HG03066 (cell line): ENCODE results near the gene EMP1.
"Not testable (repeated sequence)": the region's sequence is repeated elsewhere in the genome, so short reads cannot be mapped to it uniquely, and the experiment has no call there.

Experiments
- ATAC-seq: cut with Tn5 transposase; IDR thresholded peaks from one replicate; pipeline ENCODE4 v1.9.1; 2021; ENCODE audit warnings: low read depth; ENCODE audit not compliant: unreplicated experiment

Gene EMP1

GRCh38 chr12:13253966-13254760 is 57.6 kb downstream of the EMP1 start:
- ATAC-seq = no peak

GRCh38 chr12:13255792-13256691 is 59.5 kb downstream of the EMP1 start:
- peak; percentile 91 for ATAC-seq

GRCh38 chr12:13256692-13257045 is 60.1 kb downstream of the EMP1 start:
- no peak for ATAC-seq

- ATAC-seq = no peak
Observed at GRCh38 chr12:13257356-13257875, 60.9 kb downstream of the EMP1 start.

DNA sequence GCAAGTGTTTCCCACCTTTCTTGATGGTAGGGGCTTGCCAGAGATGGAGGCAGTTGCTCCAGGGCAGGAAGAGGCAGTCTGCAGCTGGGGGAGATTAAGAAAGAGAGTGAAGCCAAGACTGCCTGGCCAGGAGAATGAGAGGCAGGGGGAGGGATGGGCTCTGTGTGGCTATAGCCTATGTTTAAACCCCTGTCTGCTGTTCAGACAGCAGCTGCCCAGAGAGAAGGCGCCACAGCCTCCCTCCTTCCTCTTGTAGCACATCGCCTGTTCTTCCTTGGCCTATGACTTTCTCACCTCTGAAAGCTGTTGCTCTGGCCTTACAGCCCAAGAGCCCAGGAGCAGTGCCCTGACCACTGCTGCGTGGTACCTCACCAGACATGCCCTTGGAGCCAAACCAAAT is 61.7 kb downstream of the EMP1 start:
- ATAC-seq = no peak

GRCh38 chr12:13258717-13259119 is 62.2 kb downstream of the EMP1 start:
- ATAC-seq = no peak

- ATAC-seq = not testable (repeated sequence)
Observed at GRCh38 chr12:13259625-13260024, 63.1 kb downstream of the EMP1 start.

DNA sequence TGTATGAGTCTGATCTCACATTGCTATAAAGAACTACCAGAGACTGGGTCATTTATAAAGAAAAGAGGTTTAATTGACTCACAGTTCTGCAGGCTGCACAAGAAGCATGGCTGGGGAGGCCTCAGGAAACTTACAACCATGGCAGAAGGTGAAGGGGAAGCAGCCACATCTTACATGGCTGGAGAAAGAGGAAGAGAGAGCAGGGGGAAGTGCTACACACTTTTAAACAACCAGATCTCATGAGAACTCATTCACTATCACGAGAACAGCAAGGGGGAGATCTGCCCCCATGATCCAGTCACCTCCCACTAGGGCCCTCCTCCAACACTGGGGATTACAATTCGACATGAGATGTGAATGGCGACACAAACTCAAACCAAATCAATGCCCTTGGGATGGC is 71.3 kb downstream of the EMP1 start:
- ATAC-seq = not testable (repeated sequence)

- ATAC-seq = no peak
Observed at GRCh38 chr12:13268581-13268980, 72.1 kb downstream of the EMP1 start.
